Stimulated activated CD8-positive, alpha-beta memory T cell treated with anti-CD3 and anti-CD28 coated beads, Interleukin-7, amount 100 ng/mL, for 1 hour (primary cell): Measurements from ENCODE around the gene MALT1.
"Not testable (repeated sequence)": the region's sequence is repeated elsewhere in the genome, so short reads cannot be mapped to it uniquely, and the experiment has no call there.

Source experiments
- DNase-seq, 2 donors: peaks; one replicate each; pipeline ENCODE4 v3.0.0-alpha.2; 2020; ENCODE audit warnings: low read depth in 2 of 2

The MALT1 gene

GRCh38 chr18:58671111-58671631 lies at the start of gene MALT1:
MALT1 (plus strand) TSS chr18:58671465; CDS start chr18:58671644, 179 bp downstream.
- peak; percentile 96 for DNase-seq

- no peak for DNase-seq
Measured at GRCh38 chr18:58624011-58624410, 47.3 kb upstream of the MALT1 start.

GRCh38 chr18:58625839-58626238 lies 45.4 kb upstream of the MALT1 start:
- DNase-seq: no peak

- DNase-seq: no peak
Measured at GRCh38 chr18:58630071-58630470, 41.2 kb upstream of the MALT1 start.

- DNase-seq: no peak
Measured at GRCh38 chr18:58631301-58631700, 40.0 kb upstream of the MALT1 start.

- no peak for DNase-seq
Measured at GRCh38 chr18:58632552-58632951, 38.7 kb upstream of the MALT1 start.

- no peak for DNase-seq
Measured at GRCh38 chr18:58633874-58634273, 37.4 kb upstream of the MALT1 start.

GRCh38 chr18:58635891-58636290 lies 35.4 kb upstream of the MALT1 start:
- DNase-seq: no peak

- DNase-seq: no peak
Measured at GRCh38 chr18:58637197-58637596, 34.1 kb upstream of the MALT1 start.

- no peak for DNase-seq
Measured at GRCh38 chr18:58637946-58638345, 33.3 kb upstream of the MALT1 start.

GRCh38 chr18:58638441-58638840 lies 32.8 kb upstream of the MALT1 start:
- DNase-seq: no peak

- DNase-seq: no peak
Measured at GRCh38 chr18:58639237-58639636, 32.0 kb upstream of the MALT1 start.

- DNase-seq: no peak
Measured at GRCh38 chr18:58639751-58640427, 31.4 kb upstream of the MALT1 start.

- no peak for DNase-seq
Measured at GRCh38 chr18:58640428-58640805, 30.8 kb upstream of the MALT1 start.

GRCh38 chr18:58640891-58641610 lies 30.2 kb upstream of the MALT1 start:
- DNase-seq: no peak

GRCh38 chr18:58643557-58643956 lies 27.7 kb upstream of the MALT1 start:
- DNase-seq: not testable (repeated sequence)

GRCh38 chr18:58645398-58645797 lies 25.9 kb upstream of the MALT1 start:
- DNase-seq: no peak

GRCh38 chr18:58646334-58646862 lies 24.9 kb upstream of the MALT1 start:
- no peak for DNase-seq

- DNase-seq: no peak
Measured at GRCh38 chr18:58649966-58650816, 21.1 kb upstream of the MALT1 start.

GRCh38 chr18:58650830-58651229 lies 20.4 kb upstream of the MALT1 start:
- DNase-seq: not testable (repeated sequence)

- DNase-seq: not testable (repeated sequence)
Measured at GRCh38 chr18:58653144-58653722, 18.0 kb upstream of the MALT1 start.
